ENCODE data around the gene OLFM1.

DNA sequence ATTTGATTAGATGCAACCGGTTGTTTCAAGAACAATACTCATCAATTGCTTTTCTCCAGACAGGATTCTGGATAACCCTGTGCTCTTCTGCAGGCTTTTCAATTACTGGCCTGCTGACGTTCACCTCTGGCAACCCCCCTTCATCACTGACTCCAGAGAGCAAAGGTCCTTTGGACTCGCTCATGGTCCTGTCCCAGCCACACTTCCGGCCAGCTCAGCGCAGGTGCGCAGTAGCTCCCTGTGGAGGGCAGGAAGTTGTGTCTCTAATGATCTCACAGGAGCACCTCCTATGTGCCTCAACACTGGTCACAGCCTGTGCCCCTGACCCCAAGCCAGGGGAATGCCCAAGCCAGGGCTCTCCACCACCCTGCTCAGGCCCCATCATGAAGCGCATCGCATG lies 44.0 kb downstream of the OLFM1 start:
- TF ChIP-seq, protein P1, sequence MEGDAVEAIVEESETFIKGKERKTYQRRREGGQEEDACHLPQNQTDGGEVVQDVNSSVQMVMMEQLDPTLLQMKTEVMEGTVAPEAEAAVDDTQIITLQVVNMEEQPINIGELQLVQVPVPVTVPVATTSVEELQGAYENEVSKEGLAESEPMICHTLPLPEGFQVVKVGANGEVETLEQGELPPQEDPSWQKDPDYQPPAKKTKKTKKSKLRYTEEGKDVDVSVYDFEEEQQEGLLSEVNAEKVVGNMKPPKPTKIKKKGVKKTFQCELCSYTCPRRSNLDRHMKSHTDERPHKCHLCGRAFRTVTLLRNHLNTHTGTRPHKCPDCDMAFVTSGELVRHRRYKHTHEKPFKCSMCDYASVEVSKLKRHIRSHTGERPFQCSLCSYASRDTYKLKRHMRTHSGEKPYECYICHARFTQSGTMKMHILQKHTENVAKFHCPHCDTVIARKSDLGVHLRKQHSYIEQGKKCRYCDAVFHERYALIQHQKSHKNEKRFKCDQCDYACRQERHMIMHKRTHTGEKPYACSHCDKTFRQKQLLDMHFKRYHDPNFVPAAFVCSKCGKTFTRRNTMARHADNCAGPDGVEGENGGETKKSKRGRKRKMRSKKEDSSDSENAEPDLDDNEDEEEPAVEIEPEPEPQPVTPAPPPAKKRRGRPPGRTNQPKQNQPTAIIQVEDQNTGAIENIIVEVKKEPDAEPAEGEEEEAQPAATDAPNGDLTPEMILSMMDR (IDR thresholded peaks at IDR 0.05), result no peak
- no peak for TF ChIP-seq POLR2AphosphoS5 (IDR thresholded peaks at IDR 0.05)
- TF ChIP-seq EP300 (IDR thresholded peaks at IDR 0.05), result no peak
- TF ChIP-seq POLR2A (IDR thresholded peaks at IDR 0.05; ENCODE audit: low read depth), result no peak

All from esophagus muscularis mucosa (tissue), 4 donors.